GM12878 (cell line): ENCODE data around the gene PIGS. TPM values are rescaled to one million over a fixed set of nuclear protein-coding genes. Genes with fewer than 3 reads are reported as not detected.

Source experiments
- ATAC-seq: fragments of 200-7000 bp; cut with Tn5 transposase; 3 replicates; pipeline ENCODE4 v1.9.1; 2020; ENCODE audit warnings: mild to moderate bottlenecking, moderate library complexity
- BruUV-seq: library from RNA; stranded (reverse); fragments of 400-500 nt; replicated peaks from 2 replicates; lab custom pipeline; 2021; lab: Mats Ljungman, UMichigan
- CTCF ChIA-PET: fragments of 300-600 bp; sonication (Branson Sonifier 250); formaldehyde crosslinking; extraction: SDS; loops from one replicate; lab custom pipeline; 2021; ENCODE audit warnings: inconsistent platforms; lab: Yijun Ruan, JAX
- POLR2A ChIA-PET: fragments of 350-600 bp; formaldehyde crosslinking; extraction: SDS; loops from one replicate; lab custom pipeline; 2021; ENCODE audit warnings: inconsistent platforms; lab: Charles Lee
- RAD21 ChIA-PET: fragments of 300-600 bp; sonication (Branson Sonifier 250); formaldehyde crosslinking; loops from one replicate; lab custom pipeline; 2023; ENCODE audit warnings: antibody characterized with exemption; ENCODE audit not compliant: unreplicated experiment; lab: Charles Lee
- SMC1A ChIA-PET: fragments of 300-600 bp; sonication (Branson Sonifier 250); formaldehyde crosslinking; loops from one replicate; lab custom pipeline; 2023; ENCODE audit not compliant: unreplicated experiment, uncharacterized antibody; lab: Charles Lee
- DNase-seq: peaks from one replicate; pipeline ENCODE4 v3.0.0-alpha.2; 2011; ENCODE audit warnings: low read depth, low spot score
- FAIRE-seq: peaks from 3 replicates; lab custom pipeline; 2011; peaks lifted over from hg19 to GRCh38; lab: Jason Lieb, UNC
- H2AFZ ChIP-seq: 2 replicates; pipeline ENCODE4 v1.6.0; 2011; ENCODE audit warnings: low read depth, low read length, control low read depth; ENCODE audit not compliant: control insufficient read depth
- H3K27ac ChIP-seq: 2 replicates; pipeline ENCODE4 v1.5.1; 2011; ENCODE audit warnings: control low read depth; ENCODE audit not compliant: control insufficient read depth, insufficient read depth
- H3K27me3 ChIP-seq, 2 experiments: replicated peaks in 1 of 2; 2 replicates each; pipeline versions ENCODE4 v1.6.0 to v1.6.1; 2011; ENCODE audit warnings: low read length in 1 of 2; ENCODE audit not compliant: control insufficient read depth in 2 of 2, insufficient read depth in 2 of 2
- H3K36me3 ChIP-seq, 2 experiments: 2 replicates each; pipeline ENCODE4 v1.5.1; 2011; ENCODE audit warnings: low read length in 1 of 2; ENCODE audit not compliant: control insufficient read depth in 2 of 2, insufficient read depth in 2 of 2
- H3K4me1 ChIP-seq: 2 replicates; pipeline ENCODE4 v1.6.1; 2011; ENCODE audit warnings: mild to moderate bottlenecking, low read length, moderate library complexity, mixed read lengths; ENCODE audit not compliant: control insufficient read depth, insufficient read depth
- H3K4me2 ChIP-seq: 2 replicates; pipeline ENCODE4 v1.6.0; 2011; ENCODE audit warnings: control low read depth; ENCODE audit not compliant: control insufficient read depth, insufficient read depth
- H3K4me3 ChIP-seq: fragments of 200-600 bp; sonication (generic); 2 replicates; pipeline ENCODE4 v1.5.1; 2016
- H3K79me2 ChIP-seq: 2 replicates; pipeline ENCODE4 v1.6.0; 2011; ENCODE audit warnings: low read length; ENCODE audit not compliant: control insufficient read depth, insufficient read depth
- H3K9ac ChIP-seq: 2 replicates; pipeline ENCODE4 v1.8.0; 2011; ENCODE audit warnings: low read length, control low read depth, mixed read lengths; ENCODE audit not compliant: control insufficient read depth, insufficient read depth
- H3K9me3 ChIP-seq: replicated peaks from 3 replicates; pipeline ENCODE4 v1.5.1; 2011; ENCODE audit warnings: mild to moderate bottlenecking, low read length; ENCODE audit not compliant: control insufficient read depth, insufficient read depth
- H4K20me1 ChIP-seq: 2 replicates; pipeline ENCODE4 v1.6.0; 2011; ENCODE audit not compliant: control insufficient read depth, insufficient read depth
- ASH2L ChIP-seq: fragments of 300-600, 200-600 bp; sonication (generic); IDR thresholded peaks from 2 replicates; pipeline ENCODE4 v1.6.1; 2017; ENCODE audit warnings: low read depth, mild to moderate bottlenecking, borderline replicate concordance
- ATF7 ChIP-seq: fragments of 450-650 bp; IDR thresholded peaks from 2 replicates; pipeline ENCODE4 v1.6.1; 2016; ENCODE audit warnings: low read depth, mild to moderate bottlenecking
- CBFB ChIP-seq: IDR thresholded peaks from 2 replicates; pipeline ENCODE4 v1.6.1; 2016; ENCODE audit warnings: antibody characterized with exemption, low read depth
- EP300 ChIP-seq, 2 experiments: fragments of 150-350 bp in 1 of 2; IDR thresholded peaks; 2 replicates each; pipeline ENCODE4 v1.6.1; 2011 to 2012; ENCODE audit warnings: low read depth in 2 of 2, low read length in 2 of 2, borderline replicate concordance in 1 of 2, improper control_type of control experiment in 1 of 2, inconsistent platforms in 1 of 2; ENCODE audit not compliant: control insufficient read depth in 1 of 2
- MYC ChIP-seq: IDR thresholded peaks from 2 replicates; pipeline ENCODE4 v1.6.1; 2011; ENCODE audit warnings: mild to moderate bottlenecking, low read length, moderate library complexity, inconsistent platforms; ENCODE audit not compliant: insufficient read depth, insufficient replicate concordance, insufficient read length, severe bottlenecking
- PAX5 ChIP-seq: IDR thresholded peaks from 2 replicates; pipeline ENCODE4 v1.6.1; 2011; ENCODE audit warnings: low read depth, low read length, borderline replicate concordance
- PML ChIP-seq: IDR thresholded peaks from 2 replicates; pipeline ENCODE4 v1.6.1; 2012; ENCODE audit warnings: low read length, inconsistent platforms
- RBBP5 ChIP-seq: fragments of 200-600 bp; sonication (generic); conservative IDR thresholded peaks from 2 replicates; pipeline ENCODE4 v1.6.1; 2016
- TAF1 ChIP-seq: IDR thresholded peaks from 2 replicates; pipeline ENCODE4 v1.6.1; 2011; ENCODE audit warnings: mild to moderate bottlenecking, low read depth, low read length, borderline replicate concordance
- WGBS: methylation state at CpG from one replicate; pipeline ENCODE4 v1.1.6; 2016; ENCODE audit warnings: low lambda C conversion rate; ENCODE audit not compliant: insufficient replicate concordance, insufficient coverage; ENCODE audit errors: missing lambda C conversion rate; 5-methylcytosine and 5-hydroxymethylcytosine counted together
- in situ Hi-C: fragments of 300-500 bp; cut with MboI; formaldehyde crosslinking; loops from 9 replicates; pipeline ENCODE4 v1.14.3; 2018; ENCODE audit warnings: mixed read lengths
- intact Hi-C: fragments of 100-400 bp; cut with micrococcal nuclease; formaldehyde crosslinking; loops from one replicate; pipeline ENCODE4 v1.14.2; 2022; ENCODE audit not compliant: unreplicated experiment
- polyA plus RNA-seq, 11 experiments: library from polyadenylated mRNA; depleted of rRNA in 4 of 11; unstranded in 6 of 11; stranded (reverse) in 5 of 11; fragments of >200 nt; fragmentation: Nextera tagmentation in 4 of 11; fragmentation: Illumina TruSeq in 1 of 11; extraction: Ambion mirVana in 4 of 11; extraction: Trizol in 1 of 11; gene quantifications; 1 replicate in 1 of 11; 2 replicates in 10 of 11; pipeline versions ENCODE4 v1.2.1 to v1.2.3, GENCODE V29; 2011 to 2016; ENCODE audit warnings: inconsistent platforms in 2 of 11, missing spikeins in 2 of 11, low read depth in 1 of 11
- total RNA-seq, 4 experiments: library from RNA; depleted of rRNA in 3 of 4; stranded (reverse); fragments of >200 nt in 3 of 4; fragmentation: Illumina TruSeq in 1 of 4; extraction: Trizol in 1 of 4; gene quantifications; 2 replicates each; pipeline versions ENCODE4 v1.2.1 to v1.2.3, GENCODE V29; 2013 to 2021
- TF ChIP-seq, protein P1 (sequence below): fragments of 450-650 bp; IDR thresholded peaks from 2 replicates; pipeline ENCODE4 v1.6.1; 2016; ENCODE audit warnings: mild to moderate bottlenecking, moderate library complexity, borderline replicate concordance
- TF ChIP-seq, protein P2 (sequence below): IDR thresholded peaks from 2 replicates; pipeline ENCODE4 v1.6.1; 2011; ENCODE audit warnings: mild to moderate bottlenecking, low read depth, low read length, moderate library complexity; ENCODE audit not compliant: insufficient replicate concordance
- TF ChIP-seq, protein P3 (sequence below): IDR thresholded peaks from 2 replicates; pipeline ENCODE4 v1.6.1; 2012; ENCODE audit warnings: mild to moderate bottlenecking, low read depth, low read length
- TF ChIP-seq, protein P4 (sequence below): fragments of 450-650 bp; IDR thresholded peaks from 2 replicates; pipeline ENCODE4 v1.6.1; 2016; ENCODE audit warnings: mild to moderate bottlenecking

PIGS gene
- total and polyA plus RNA-seq, 10 of the 15 experiments (the other 5 are each of a cell fraction or from before 2014, with no cell fraction given), result 27.5 to 73.7 (median 50.7) TPM

DNA sequence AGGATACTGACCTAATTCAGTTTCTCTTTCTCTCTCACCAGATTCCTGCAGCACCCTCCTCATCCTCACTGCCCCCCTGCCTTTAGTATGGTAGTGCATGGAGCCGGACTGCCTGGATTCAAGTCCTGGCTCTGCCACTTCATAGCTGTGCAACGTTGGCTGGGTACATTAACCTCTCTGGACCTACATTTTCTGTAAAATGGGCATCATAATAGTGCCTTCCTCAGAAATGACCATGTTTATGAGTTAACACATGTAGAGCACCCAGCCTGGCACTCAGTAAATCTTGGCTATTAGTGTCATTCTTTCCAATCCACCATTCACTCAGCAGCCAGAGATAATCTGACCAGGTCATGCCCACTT lies 26.2 kb downstream of the PIGS start:
- no TSS peak for BruUV-seq
- H3K9ac ChIP-seq, result no peak overlapping the region
- POLR2A ChIA-PET, result interaction anchor here (0.6 to 0.9 kb wide), 2 partner anchors 44 to 246 kb away, joined by 3 to 4 read pairs; no protein-coding TSS in a partner anchor
- H3K79me2 ChIP-seq, result peaks cover 27% of the 10 kb centered on the region
- H3K27me3 ChIP-seq, result no peaks in the 10 kb centered on the region
- SMC1A ChIA-PET, result interaction anchor here (0.7 kb wide), 1 partner anchor 45 kb away, joined by 3 read pairs; no protein-coding TSS in a partner anchor
- WGBS, result 49% methylated on average over 2 of the region's 2 CpGs
- H3K4me3 ChIP-seq, result no peak overlapping the region
- ATAC-seq (no peak), DNase-seq (no peak), FAIRE-seq (no peak)
- intact Hi-C loops, result loop anchor here (2.0 to 10.0 kb wide), 3 partner anchors 44 to 170 kb away; partner anchors contain the start of genes SARM1 and VTN
- CTCF ChIA-PET, result interaction anchor here (0.6 to 13.9 kb wide), 3 partner anchors 48 to 198 kb away, joined by 3 to 316 read pairs (median 88); partner anchors contain the start of gene RSKR
- peaks cover 32% of the 10 kb centered on the region for H3K4me1 ChIP-seq
- peaks cover 2 to 3% of the 10 kb centered on the region in 2 experiments; a peak in 1 of 4 replicates for H3K36me3 ChIP-seq
- no peak overlapping the region for H2AFZ ChIP-seq
- H4K20me1 ChIP-seq, result no peaks in the 10 kb centered on the region
- RAD21 ChIA-PET, result interaction anchor here (0.6 to 1.0 kb wide), 2 partner anchors 25 to 47 kb away, joined by 3 read pairs; no protein-coding TSS in a partner anchor
- no peak overlapping the region for H3K27ac ChIP-seq
- in situ Hi-C loops, result loop anchor here (5.0 to 10.0 kb wide), 2 partner anchors 48 to 170 kb away; partner anchors contain the start of genes SARM1 and VTN
- no peaks in the 10 kb centered on the region for H3K9me3 ChIP-seq
- H3K4me2 ChIP-seq, result no peak overlapping the region
- TF ChIP-seq PAX5 (no peak), MYC (no peak), EP300 (IDR thresholded peaks at IDR 0.05; ENCODE audit: borderline replicate concordance in 1 of 2, control insufficient read depth in 1 of 2, low read depth in 2 of 2, low read length in 2 of 2) (no peak), TAF1 (no peak), PML (no peak), ATF7 (no peak), CBFB (no peak), ASH2L (no peak), RBBP5 (no peak)
- TF ChIP-seq, protein P1, sequence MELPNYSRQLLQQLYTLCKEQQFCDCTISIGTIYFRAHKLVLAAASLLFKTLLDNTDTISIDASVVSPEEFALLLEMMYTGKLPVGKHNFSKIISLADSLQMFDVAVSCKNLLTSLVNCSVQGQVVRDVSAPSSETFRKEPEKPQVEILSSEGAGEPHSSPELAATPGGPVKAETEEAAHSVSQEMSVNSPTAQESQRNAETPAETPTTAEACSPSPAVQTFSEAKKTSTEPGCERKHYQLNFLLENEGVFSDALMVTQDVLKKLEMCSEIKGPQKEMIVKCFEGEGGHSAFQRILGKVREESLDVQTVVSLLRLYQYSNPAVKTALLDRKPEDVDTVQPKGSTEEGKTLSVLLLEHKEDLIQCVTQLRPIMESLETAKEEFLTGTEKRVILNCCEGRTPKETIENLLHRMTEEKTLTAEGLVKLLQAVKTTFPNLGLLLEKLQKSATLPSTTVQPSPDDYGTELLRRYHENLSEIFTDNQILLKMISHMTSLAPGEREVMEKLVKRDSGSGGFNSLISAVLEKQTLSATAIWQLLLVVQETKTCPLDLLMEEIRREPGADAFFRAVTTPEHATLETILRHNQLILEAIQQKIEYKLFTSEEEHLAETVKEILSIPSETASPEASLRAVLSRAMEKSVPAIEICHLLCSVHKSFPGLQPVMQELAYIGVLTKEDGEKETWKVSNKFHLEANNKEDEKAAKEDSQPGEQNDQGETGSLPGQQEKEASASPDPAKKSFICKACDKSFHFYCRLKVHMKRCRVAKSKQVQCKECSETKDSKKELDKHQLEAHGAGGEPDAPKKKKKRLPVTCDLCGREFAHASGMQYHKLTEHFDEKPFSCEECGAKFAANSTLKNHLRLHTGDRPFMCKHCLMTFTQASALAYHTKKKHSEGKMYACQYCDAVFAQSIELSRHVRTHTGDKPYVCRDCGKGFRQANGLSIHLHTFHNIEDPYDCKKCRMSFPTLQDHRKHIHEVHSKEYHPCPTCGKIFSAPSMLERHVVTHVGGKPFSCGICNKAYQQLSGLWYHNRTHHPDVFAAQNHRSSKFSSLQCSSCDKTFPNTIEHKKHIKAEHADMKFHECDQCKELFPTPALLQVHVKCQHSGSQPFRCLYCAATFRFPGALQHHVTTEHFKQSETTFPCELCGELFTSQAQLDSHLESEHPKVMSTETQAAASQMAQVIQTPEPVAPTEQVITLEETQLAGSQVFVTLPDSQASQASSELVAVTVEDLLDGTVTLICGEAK, result no peak
- TF ChIP-seq, protein P2, sequence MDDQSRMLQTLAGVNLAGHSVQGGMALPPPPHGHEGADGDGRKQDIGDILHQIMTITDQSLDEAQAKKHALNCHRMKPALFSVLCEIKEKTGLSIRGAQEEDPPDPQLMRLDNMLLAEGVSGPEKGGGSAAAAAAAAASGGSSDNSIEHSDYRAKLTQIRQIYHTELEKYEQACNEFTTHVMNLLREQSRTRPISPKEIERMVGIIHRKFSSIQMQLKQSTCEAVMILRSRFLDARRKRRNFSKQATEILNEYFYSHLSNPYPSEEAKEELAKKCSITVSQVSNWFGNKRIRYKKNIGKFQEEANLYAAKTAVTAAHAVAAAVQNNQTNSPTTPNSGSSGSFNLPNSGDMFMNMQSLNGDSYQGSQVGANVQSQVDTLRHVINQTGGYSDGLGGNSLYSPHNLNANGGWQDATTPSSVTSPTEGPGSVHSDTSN, result no peak
- TF ChIP-seq, protein P3, sequence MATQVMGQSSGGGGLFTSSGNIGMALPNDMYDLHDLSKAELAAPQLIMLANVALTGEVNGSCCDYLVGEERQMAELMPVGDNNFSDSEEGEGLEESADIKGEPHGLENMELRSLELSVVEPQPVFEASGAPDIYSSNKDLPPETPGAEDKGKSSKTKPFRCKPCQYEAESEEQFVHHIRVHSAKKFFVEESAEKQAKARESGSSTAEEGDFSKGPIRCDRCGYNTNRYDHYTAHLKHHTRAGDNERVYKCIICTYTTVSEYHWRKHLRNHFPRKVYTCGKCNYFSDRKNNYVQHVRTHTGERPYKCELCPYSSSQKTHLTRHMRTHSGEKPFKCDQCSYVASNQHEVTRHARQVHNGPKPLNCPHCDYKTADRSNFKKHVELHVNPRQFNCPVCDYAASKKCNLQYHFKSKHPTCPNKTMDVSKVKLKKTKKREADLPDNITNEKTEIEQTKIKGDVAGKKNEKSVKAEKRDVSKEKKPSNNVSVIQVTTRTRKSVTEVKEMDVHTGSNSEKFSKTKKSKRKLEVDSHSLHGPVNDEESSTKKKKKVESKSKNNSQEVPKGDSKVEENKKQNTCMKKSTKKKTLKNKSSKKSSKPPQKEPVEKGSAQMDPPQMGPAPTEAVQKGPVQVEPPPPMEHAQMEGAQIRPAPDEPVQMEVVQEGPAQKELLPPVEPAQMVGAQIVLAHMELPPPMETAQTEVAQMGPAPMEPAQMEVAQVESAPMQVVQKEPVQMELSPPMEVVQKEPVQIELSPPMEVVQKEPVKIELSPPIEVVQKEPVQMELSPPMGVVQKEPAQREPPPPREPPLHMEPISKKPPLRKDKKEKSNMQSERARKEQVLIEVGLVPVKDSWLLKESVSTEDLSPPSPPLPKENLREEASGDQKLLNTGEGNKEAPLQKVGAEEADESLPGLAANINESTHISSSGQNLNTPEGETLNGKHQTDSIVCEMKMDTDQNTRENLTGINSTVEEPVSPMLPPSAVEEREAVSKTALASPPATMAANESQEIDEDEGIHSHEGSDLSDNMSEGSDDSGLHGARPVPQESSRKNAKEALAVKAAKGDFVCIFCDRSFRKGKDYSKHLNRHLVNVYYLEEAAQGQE, result no peak
- TF ChIP-seq, protein P4, sequence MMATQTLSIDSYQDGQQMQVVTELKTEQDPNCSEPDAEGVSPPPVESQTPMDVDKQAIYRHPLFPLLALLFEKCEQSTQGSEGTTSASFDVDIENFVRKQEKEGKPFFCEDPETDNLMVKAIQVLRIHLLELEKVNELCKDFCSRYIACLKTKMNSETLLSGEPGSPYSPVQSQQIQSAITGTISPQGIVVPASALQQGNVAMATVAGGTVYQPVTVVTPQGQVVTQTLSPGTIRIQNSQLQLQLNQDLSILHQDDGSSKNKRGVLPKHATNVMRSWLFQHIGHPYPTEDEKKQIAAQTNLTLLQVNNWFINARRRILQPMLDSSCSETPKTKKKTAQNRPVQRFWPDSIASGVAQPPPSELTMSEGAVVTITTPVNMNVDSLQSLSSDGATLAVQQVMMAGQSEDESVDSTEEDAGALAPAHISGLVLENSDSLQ, result no peak
